A549 (cell line): ENCODE measurements around the gene EEF2.

ENCODE experiments used
- CEBPB ChIP-seq, 2 experiments: fragments of >200 bp in 1 of 2; sonication (Bioruptor Twin) in 1 of 2; formaldehyde crosslinking in 1 of 2; IDR thresholded peaks; 2 replicates each; pipeline ENCODE4 v1.6.1; 2012 to 2016
- CTCF ChIP-seq: fragments of >200 bp; sonication (Bioruptor Twin); formaldehyde crosslinking; IDR thresholded peaks from 3 replicates; pipeline ENCODE4 v1.5.1; 2016
- JUN ChIP-seq, 2 experiments: fragments of >200 bp; sonication (Bioruptor Twin); formaldehyde crosslinking; IDR thresholded peaks; 2 replicates in 1 of 2; 3 replicates in 1 of 2; pipeline ENCODE4 v1.6.1; 2016 to 2017
- MAFK ChIP-seq: fragments of 450-650 bp; IDR thresholded peaks from 2 replicates; pipeline ENCODE4 v1.6.1; 2014; ENCODE audit not compliant: partially characterized antibody
- POLR2AphosphoS2 ChIP-seq: conservative IDR thresholded peaks from 2 replicates; pipeline ENCODE4 v1.6.1; 2012; ENCODE audit warnings: low read length, improper control_type of control experiment, inconsistent platforms
- RAD21 ChIP-seq, 2 experiments: fragments of >200 bp in 1 of 2; sonication (Bioruptor Twin) in 1 of 2; formaldehyde crosslinking in 1 of 2; IDR thresholded peaks in 1 of 2; conservative IDR thresholded peaks in 1 of 2; 2 replicates in 1 of 2; 3 replicates in 1 of 2; pipeline ENCODE4 v1.6.1; 2012 to 2018; ENCODE audit warnings: inconsistent platforms in 1 of 2
- RCOR1 ChIP-seq: fragments of 150-350 bp; IDR thresholded peaks from 2 replicates; pipeline ENCODE4 v1.6.1; 2014; ENCODE audit warnings: antibody characterized with exemption, low read length, low read depth

GRCh38 chr19:3995607-3996006 is 10.3 kb upstream of the EEF2 start:
- no peak for TF ChIP-seq CTCF
- no peak for TF ChIP-seq POLR2AphosphoS2
- no peak for TF ChIP-seq RCOR1
- no peak for TF ChIP-seq JUN (IDR thresholded peaks at IDR 0.05)
- no peak for TF ChIP-seq MAFK
- no peak for TF ChIP-seq RAD21 (conservative IDR thresholded peaks at IDR 0.05 in 1 of 2, IDR thresholded peaks at IDR 0.05 in 1 of 2)
- no peak for TF ChIP-seq CEBPB (IDR thresholded peaks at IDR 0.05)
